IMR-90 (cell line): ENCODE data around the gene UBASH3A. TPM values are rescaled to one million over a fixed set of nuclear protein-coding genes. Genes with fewer than 3 reads are reported as not detected.

Source experiments
- ATAC-seq: fragments of 200-7000 bp; cut with Tn5 transposase; 2 replicates; pipeline ENCODE4 v1.9.1; 2020; ENCODE audit warnings: low read depth, mild to moderate bottlenecking, moderate library complexity
- BruUV-seq: library from RNA; stranded (reverse); fragments of 400-500 nt; replicated peaks from 2 replicates; lab custom pipeline; 2021; lab: Mats Ljungman, UMichigan
- CTCF ChIA-PET: fragments of 300-600 bp; formaldehyde crosslinking; extraction: SDS; loops from one replicate; lab custom pipeline; 2021; ENCODE audit warnings: antibody characterized with exemption; lab: Yijun Ruan, JAX
- POLR2A ChIA-PET: fragments of 300-600 bp; sonication (Branson Sonifier 250); formaldehyde crosslinking; loops from one replicate; lab custom pipeline; 2022; ENCODE audit warnings: antibody characterized with exemption; ENCODE audit not compliant: unreplicated experiment; lab: Charles Lee
- DNase-seq: peaks from one replicate; pipeline ENCODE4 v3.0.0; 2013
- H2AFZ ChIP-seq: replicated peaks from 2 replicates; pipeline ENCODE3; 2013; ENCODE audit warnings: low read length, mild to moderate bottlenecking; ENCODE audit not compliant: poor library complexity
- H2AK5ac ChIP-seq: 2 replicates; pipeline ENCODE4 v1.6.1; 2013; ENCODE audit warnings: low read depth, low read length, inconsistent platforms
- H2AK9ac ChIP-seq: replicated peaks from 2 replicates; pipeline ENCODE3; 2013; ENCODE audit warnings: mild to moderate bottlenecking, low read depth, low read length, moderate library complexity; ENCODE audit not compliant: poor library complexity
- H2BK120ac ChIP-seq: 2 replicates; pipeline ENCODE4 v1.6.1; 2013; ENCODE audit warnings: low read depth, low read length, inconsistent platforms
- H2BK15ac ChIP-seq: 3 replicates; pipeline ENCODE4 v1.6.1; 2013; ENCODE audit warnings: low read depth, low read length, inconsistent platforms
- H2BK20ac ChIP-seq: 2 replicates; pipeline ENCODE4 v1.6.1; 2013; ENCODE audit warnings: low read depth, mild to moderate bottlenecking, inconsistent platforms, low read length, moderate library complexity
- H2BK5ac ChIP-seq: 2 replicates; pipeline ENCODE4 v1.6.1; 2013; ENCODE audit warnings: mild to moderate bottlenecking, low read depth, low read length, inconsistent platforms; ENCODE audit not compliant: poor library complexity, severe bottlenecking
- H3K14ac ChIP-seq: replicated peaks from 2 replicates; pipeline ENCODE4 v1.6.1; 2013; ENCODE audit warnings: low read depth, low read length, inconsistent platforms
- H3K18ac ChIP-seq: 2 replicates; pipeline ENCODE4 v1.6.1; 2013; ENCODE audit warnings: low read depth, low read length, control low read depth
- H3K23ac ChIP-seq: 2 replicates; pipeline ENCODE4 v1.6.1; 2013; ENCODE audit warnings: low read depth, low read length, inconsistent platforms
- H3K27ac ChIP-seq: 2 replicates; pipeline ENCODE4 v1.5.1; 2013; ENCODE audit warnings: mild to moderate bottlenecking, control low read depth, low read length; ENCODE audit not compliant: insufficient read depth
- H3K27me3 ChIP-seq: 2 replicates; pipeline ENCODE4 v1.6.1; 2013; ENCODE audit warnings: low read length; ENCODE audit not compliant: control insufficient read depth, insufficient read depth
- H3K36me3 ChIP-seq: 2 replicates; pipeline ENCODE4 v1.6.1; 2013; ENCODE audit warnings: low read length, mixed read lengths; ENCODE audit not compliant: control insufficient read depth, insufficient read depth
- H3K4ac ChIP-seq: 2 replicates; pipeline ENCODE4 v1.6.1; 2013; ENCODE audit warnings: low read depth, low read length, inconsistent platforms
- H3K4me1 ChIP-seq: 2 replicates; pipeline ENCODE4 v1.6.1; 2013; ENCODE audit warnings: low read length, mixed read lengths; ENCODE audit not compliant: control insufficient read depth, insufficient read depth
- H3K4me2 ChIP-seq: 2 replicates; pipeline ENCODE4 v1.6.1; 2013; ENCODE audit warnings: low read depth, mild to moderate bottlenecking, control low read depth, low read length, moderate library complexity
- H3K4me3 ChIP-seq: 2 replicates; pipeline ENCODE4 v1.5.1; 2013; ENCODE audit warnings: low read depth, mild to moderate bottlenecking, control low read depth, low read length, moderate library complexity; ENCODE audit not compliant: insufficient read depth
- H3K56ac ChIP-seq: 2 replicates; pipeline ENCODE4 v1.6.1; 2013; ENCODE audit warnings: low read length, inconsistent platforms; ENCODE audit not compliant: insufficient read depth; ENCODE audit errors: extremely low read depth
- H3K79me1 ChIP-seq, 2 experiments: 2 replicates each; pipeline ENCODE4 v1.6.1; 2013; ENCODE audit warnings: low read length in 2 of 2, inconsistent platforms in 1 of 2, low read depth in 1 of 2
- H3K9ac ChIP-seq: 2 replicates; pipeline ENCODE4 v1.6.1; 2013; ENCODE audit warnings: low read depth, low read length, control low read depth
- H3K9me1 ChIP-seq: 2 replicates; pipeline ENCODE4 v1.6.1; 2013; ENCODE audit warnings: low read length, inconsistent platforms; ENCODE audit not compliant: insufficient read depth
- H3K9me3 ChIP-seq: 2 replicates; pipeline ENCODE4 v1.6.1; 2013; ENCODE audit warnings: low read length; ENCODE audit not compliant: control insufficient read depth, insufficient read depth
- H4K20me1 ChIP-seq: 2 replicates; pipeline ENCODE4 v1.6.1; 2013; ENCODE audit warnings: low read length, inconsistent platforms; ENCODE audit not compliant: insufficient read depth
- H4K5ac ChIP-seq: 2 replicates; pipeline ENCODE4 v1.6.1; 2013; ENCODE audit warnings: mild to moderate bottlenecking, low read depth, low read length, control low read depth
- H4K8ac ChIP-seq, 2 experiments: 2 replicates each; pipeline ENCODE4 v1.6.1; 2013; ENCODE audit warnings: low read depth in 2 of 2, low read length in 2 of 2, control low read depth in 1 of 2, inconsistent platforms in 1 of 2
- H4K91ac ChIP-seq: 2 replicates; pipeline ENCODE4 v1.6.1; 2013; ENCODE audit warnings: low read depth, low read length, inconsistent platforms; ENCODE audit not compliant: insufficient read depth
- RCOR1 ChIP-seq: IDR thresholded peaks from 2 replicates; pipeline ENCODE4 v1.6.1; 2012; ENCODE audit warnings: mild to moderate bottlenecking, low read length, improper control_type of control experiment; ENCODE audit not compliant: insufficient replicate concordance
- RFX5 ChIP-seq: IDR thresholded peaks from 2 replicates; pipeline ENCODE4 v1.8.0; 2012; ENCODE audit warnings: low read depth, mild to moderate bottlenecking, low read length, moderate library complexity
- SMC3 ChIP-seq: fragments of 150-350 bp; IDR thresholded peaks from 2 replicates; pipeline ENCODE4 v1.6.1; 2016; ENCODE audit warnings: low read depth, mild to moderate bottlenecking, antibody characterized with exemption, low read length, moderate library complexity
- WGBS, 2 experiments: methylation state at CpG; one replicate each; pipeline versions ENCODE4 v1.1.5 to v1.1.7; 2013; ENCODE audit warnings: missing lambda C conversion rate in 2 of 2; ENCODE audit not compliant: insufficient read length in 1 of 2; ENCODE audit errors: extremely low coverage in 2 of 2; 5-methylcytosine and 5-hydroxymethylcytosine counted together
- dilution Hi-C: fragments of 300-500 bp; cut with HindIII; formaldehyde crosslinking; loops from one replicate; pipeline ENCODE4 v1.14.3; 2018; ENCODE audit warnings: low sequenced_read_pairs; ENCODE audit not compliant: unreplicated experiment
- in situ Hi-C: fragments of 300-500 bp; cut with MboI; formaldehyde crosslinking; loops from 3 replicates; pipeline ENCODE4 v1.14.3; 2019; ENCODE audit warnings: low sequenced_read_pairs, inconsistent platforms, mixed read lengths
- intact Hi-C: fragments of 100-400 bp; cut with micrococcal nuclease; formaldehyde crosslinking; loops from 2 replicates; pipeline ENCODE4 v1.10.0; 2022
- polyA plus RNA-seq, 3 experiments: library from polyadenylated mRNA; depleted of rRNA; stranded (reverse); fragments of >200 nt; gene quantifications; 2 replicates each; pipeline ENCODE4 v1.2.3, GENCODE V29; 2012; ENCODE audit warnings: low replicate concordance in 1 of 3
- total RNA-seq: library from RNA; depleted of rRNA; stranded (reverse); fragments of >200 nt; gene quantifications from 2 replicates; pipeline ENCODE4 v1.2.3, GENCODE V29; 2012

Gene UBASH3A
- total and polyA plus RNA-seq, 2 of the 4 experiments (the other 2 are of a cell fraction) = not detected

GRCh38 chr21:42375506-42375905, 28.2 kb upstream of the UBASH3A start:
- H3K4me2 ChIP-seq = no peak overlapping the region
- H3K18ac ChIP-seq = no peak overlapping the region
- no peak overlapping the region for H2AK5ac ChIP-seq
- in situ Hi-C loops (no loop called here), dilution Hi-C loops (no loop called here), intact Hi-C loops (no loop called here)
- no peak overlapping the region for H2BK120ac ChIP-seq
- POLR2A ChIA-PET = no interaction called here
- H2AK9ac ChIP-seq = no peak overlapping the region
- no peak overlapping the region for H4K5ac ChIP-seq
- H3K36me3 ChIP-seq = no peaks in the 10 kb centered on the region
- no peak overlapping the region for H3K9ac ChIP-seq
- H2AFZ ChIP-seq = peak overlapping the region; percentile 23
- no peak overlapping the region for H3K56ac ChIP-seq
- WGBS, 2 experiments = no CpG with 5 or more reads among the region's 11 CpGs
- H2BK20ac ChIP-seq = no peak overlapping the region
- H4K20me1 ChIP-seq = no peaks in the 10 kb centered on the region
- H4K91ac ChIP-seq = no peak overlapping the region
- no peaks in the 10 kb centered on the region for H3K9me3 ChIP-seq
- BruUV-seq = no TSS peak
- no peak overlapping the region for H3K4ac ChIP-seq
- no peaks in the 10 kb centered on the region for H3K9me1 ChIP-seq
- H4K8ac ChIP-seq = no peak overlapping the region
- H3K27me3 ChIP-seq = peaks cover 29% of the 10 kb centered on the region; the same call in 1 of the 2 replicates
- no peak for ATAC-seq
- no peaks in the 10 kb centered on the region for H3K79me1 ChIP-seq
- H3K14ac ChIP-seq = no peak overlapping the region
- no peak overlapping the region for H3K27ac ChIP-seq
- no peaks in the 10 kb centered on the region for H3K4me1 ChIP-seq
- no peak overlapping the region for H3K4me3 ChIP-seq
- no peak overlapping the region for H2BK15ac ChIP-seq
- no peak overlapping the region for H2BK5ac ChIP-seq
- no peak for DNase-seq
- CTCF ChIA-PET = no interaction called here
- H3K23ac ChIP-seq = no peak overlapping the region
- no peak for TF ChIP-seq RFX5
- no peak for TF ChIP-seq SMC3
- no peak for TF ChIP-seq RCOR1
